HepG2 (cell line): ENCODE data around the gene SNRNP27. TPM values are rescaled to one million over a fixed set of nuclear protein-coding genes. Genes with fewer than 3 reads are reported as not detected.

ENCODE experiments used
- ATF6 ChIP-seq: sonication (generic); formaldehyde crosslinking; conservative IDR thresholded peaks from 2 replicates; pipeline ENCODE4 v1.4.0; 2020; ENCODE audit warnings: missing genetic modification reagents
- CBFB ChIP-seq: sonication (generic); formaldehyde crosslinking; IDR thresholded peaks from 2 replicates; pipeline ENCODE4 v1.4.0; 2020; ENCODE audit warnings: missing genetic modification reagents
- CREB1 ChIP-seq, 2 experiments: fragments of 450-650 bp in 1 of 2; IDR thresholded peaks; 2 replicates each; pipeline ENCODE4 v1.6.1; 2016 to 2017; ENCODE audit warnings: control low read depth in 1 of 2, mild to moderate bottlenecking in 1 of 2, missing compliant biosample characterization in 1 of 2, missing genetic modification characterization in 1 of 2
- ETS1 ChIP-seq: sonication (generic); formaldehyde crosslinking; IDR thresholded peaks from 2 replicates; pipeline ENCODE4 v1.4.0; 2020; ENCODE audit warnings: missing genetic modification reagents
- FOXO1 ChIP-seq: sonication (generic); formaldehyde crosslinking; IDR thresholded peaks from 2 replicates; pipeline ENCODE4 v1.4.0; 2020; ENCODE audit warnings: missing genetic modification reagents
- HMGXB4 ChIP-seq, 2 experiments: sonication (generic) in 1 of 2; formaldehyde crosslinking in 1 of 2; IDR thresholded peaks; 2 replicates each; pipeline versions ENCODE4 v1.4.0 to v1.6.1; 2018 to 2020; ENCODE audit warnings: missing genetic modification reagents in 2 of 2, borderline replicate concordance in 1 of 2, low read depth in 1 of 2, mild to moderate bottlenecking in 1 of 2, missing biosample characterization in 1 of 2
- IKZF5 ChIP-seq: IDR thresholded peaks from 2 replicates; pipeline ENCODE4 v1.6.1; 2018; ENCODE audit warnings: missing genetic modification reagents, mild to moderate bottlenecking, missing compliant biosample characterization
- MED1 ChIP-seq: sonication (generic); formaldehyde crosslinking; IDR thresholded peaks from 2 replicates; pipeline ENCODE4 v1.4.0; 2020; ENCODE audit warnings: missing genetic modification reagents
- MYNN ChIP-seq: sonication (generic); formaldehyde crosslinking; IDR thresholded peaks from 2 replicates; pipeline ENCODE4 v1.4.0; 2020; ENCODE audit warnings: mild to moderate bottlenecking, low read depth, missing genetic modification reagents
- REL ChIP-seq: sonication (generic); formaldehyde crosslinking; conservative IDR thresholded peaks from 2 replicates; pipeline ENCODE4 v1.8.0; 2022; ENCODE audit warnings: mild to moderate bottlenecking, missing genetic modification reagents, moderate library complexity
- TGIF2 ChIP-seq: IDR thresholded peaks from 2 replicates; pipeline ENCODE4 v1.6.1; 2016; ENCODE audit warnings: control low read depth, missing compliant biosample characterization
- TP53 ChIP-seq: sonication (generic); formaldehyde crosslinking; conservative IDR thresholded peaks from 2 replicates; pipeline ENCODE4 v1.4.0; 2020; ENCODE audit warnings: missing genetic modification reagents
- UBTF ChIP-seq: sonication (generic); formaldehyde crosslinking; IDR thresholded peaks from 2 replicates; pipeline ENCODE4 v1.4.0; 2020; ENCODE audit warnings: mild to moderate bottlenecking, missing genetic modification reagents
- ZNF253 ChIP-seq: sonication (generic); formaldehyde crosslinking; IDR thresholded peaks from 2 replicates; pipeline ENCODE4 v1.8.0; 2022; ENCODE audit warnings: mild to moderate bottlenecking, missing genetic modification reagents, borderline replicate concordance
- ZNF256 ChIP-seq: sonication (generic); formaldehyde crosslinking; conservative IDR thresholded peaks from 2 replicates; pipeline ENCODE4 v1.4.0; 2020; ENCODE audit warnings: missing genetic modification reagents
- ZNF280B ChIP-seq: sonication (generic); formaldehyde crosslinking; IDR thresholded peaks from 2 replicates; pipeline ENCODE4 v1.5.0; 2020; ENCODE audit warnings: missing genetic modification reagents, mild to moderate bottlenecking, borderline replicate concordance
- polyA plus RNA-seq, 8 experiments: library from polyadenylated mRNA; depleted of rRNA in 3 of 8; stranded (reverse) in 7 of 8; unstranded in 1 of 8; fragments of >200 nt; fragmentation: Illumina TruSeq in 4 of 8; extraction: Trizol in 4 of 8; gene quantifications; 2 replicates each; pipeline versions ENCODE4 v1.2.1 to v1.2.3, GENCODE V29; 2011 to 2016; ENCODE audit warnings: low read depth in 4 of 8, missing spikeins in 1 of 8, mixed read lengths in 1 of 8; ENCODE audit not compliant: insufficient read depth in 1 of 8
- total RNA-seq, 5 experiments: library from RNA; depleted of rRNA; stranded (reverse); fragments of >200 nt; fragmentation: Illumina TruSeq; extraction: Trizol; gene quantifications; 2 replicates each; pipeline ENCODE4 v1.2.3, GENCODE V29; 2016; ENCODE audit warnings: low read depth in 1 of 5

SNRNP27 gene
- total and polyA plus RNA-seq, 2 of the 13 experiments (the other 11 are each of a cell fraction or from before 2014, with no cell fraction given) = 49.8 to 54.6 TPM

GRCh38 chr2:69914950-69915945 lies 21.5 kb downstream of the SNRNP27 start, which contains the start of gene MXD1 (continued):
- TF ChIP-seq ZNF280B (CRISPR knock-in tag) (0 out of 2 replicates have a peak, but pooled peaks have one; percentile 19), ZNF253 (CRISPR knock-in tag) (0 out of 2 replicates have a peak, but pooled peaks have one; percentile 27), FOXO1 (CRISPR knock-in tag) (peak; percentile 64; the same call in 1 of the 2 replicates), REL (CRISPR knock-in tag) (0 out of 2 replicates have a peak, but pooled peaks have one; percentile 18), TP53 (CRISPR knock-in tag) (no peak), MYNN (CRISPR knock-in tag) (peak; percentile 41; the same call in 1 of the 2 replicates), ZNF256 (CRISPR knock-in tag) (no peak), CBFB (CRISPR knock-in tag) (0 out of 2 replicates have a peak, but pooled peaks have one; percentile 12), ETS1 (CRISPR knock-in tag) (no peak), TGIF2 (CRISPR knock-in tag) (peak; percentile 16; the same call in 1 of the 2 replicates), MED1 (CRISPR knock-in tag) (0 out of 2 replicates have a peak, but pooled peaks have one; percentile 8), CREB1 (IDR thresholded peaks at IDR 0.05) (no peak; the same call in 1 of the 2 replicates), CREB1 (CRISPR knock-in tag; IDR thresholded peaks at IDR 0.05) (peak; percentile 6; the same call in 1 of the 2 replicates), ATF6 (no peak), HMGXB4 (CRISPR knock-in tag; IDR thresholded peaks at IDR 0.05; ENCODE audit: borderline replicate concordance in 1 of 2, low read depth in 1 of 2) (no peak; a peak in 1 of 4 replicates), IKZF5 (no peak), UBTF (peak; percentile 52)
